Stimulated activated CD4-positive, alpha-beta T cell treated with anti-CD3 and anti-CD28 coated beads, TNF-alpha, amount 100 ng/mL, for 4 hours (primary cell): ENCODE results near the gene KIF17.

Source experiments
- DNase-seq, 3 experiments: peaks; one replicate each; pipeline ENCODE4 v3.0.0-alpha.2; 2020; ENCODE audit warnings: low read depth in 3 of 3

The KIF17 gene

DNA sequence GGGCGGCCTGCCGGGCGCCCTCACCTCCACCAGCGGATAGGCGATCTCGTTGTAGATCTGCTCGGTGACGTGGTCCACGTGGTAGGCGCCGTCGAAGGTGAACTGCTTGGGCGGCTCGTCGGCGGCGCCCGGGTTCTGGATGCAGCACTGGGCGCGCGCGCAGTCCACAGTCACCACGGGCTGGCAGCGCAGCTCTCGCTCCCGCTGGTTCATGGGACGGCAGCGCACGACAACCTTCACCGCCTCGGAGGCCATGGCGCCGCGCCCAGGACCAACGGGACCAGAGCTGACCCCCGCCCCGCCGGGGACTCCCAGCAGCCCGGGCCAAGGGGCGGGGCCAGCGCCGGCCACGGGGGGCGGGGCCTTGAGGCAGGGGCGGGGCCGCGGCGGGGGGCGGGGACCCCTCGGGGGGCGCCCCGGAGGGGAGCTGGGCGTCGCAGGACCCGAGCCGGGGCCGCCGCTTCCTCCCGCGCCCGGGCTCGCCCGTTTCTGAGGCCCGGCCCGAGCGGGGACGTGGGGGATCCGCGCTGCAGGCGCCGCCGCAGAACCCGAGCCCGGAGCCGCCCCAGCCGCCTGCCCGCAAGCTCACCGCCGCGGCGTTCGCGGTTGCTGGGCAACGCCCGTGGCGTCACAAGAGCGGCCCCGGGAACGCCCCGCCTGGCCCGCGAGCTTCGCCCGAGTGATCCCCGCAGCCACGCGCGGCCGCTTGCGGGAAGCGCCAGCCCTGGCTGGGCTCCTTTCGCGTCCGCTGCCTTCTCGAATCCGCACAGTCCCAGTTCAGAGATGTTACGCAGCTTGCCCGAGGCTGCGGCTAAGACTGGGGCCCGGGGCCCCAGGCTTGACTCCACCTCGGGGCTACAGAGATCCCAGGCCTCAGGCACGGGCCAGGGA is at the start of gene KIF17:
Gene KIF17 (minus strand): TSS at position 556 of the 891 bp plus-strand sequence. CDS start 301 bp downstream, at position 255.
- peak in 2 of 3 experiments; percentile 46 to 56 for DNase-seq

- DNase-seq = no peak
Observed at GRCh38 chr1:20767271-20767670, 49.5 kb upstream of the KIF17 start.

DNA sequence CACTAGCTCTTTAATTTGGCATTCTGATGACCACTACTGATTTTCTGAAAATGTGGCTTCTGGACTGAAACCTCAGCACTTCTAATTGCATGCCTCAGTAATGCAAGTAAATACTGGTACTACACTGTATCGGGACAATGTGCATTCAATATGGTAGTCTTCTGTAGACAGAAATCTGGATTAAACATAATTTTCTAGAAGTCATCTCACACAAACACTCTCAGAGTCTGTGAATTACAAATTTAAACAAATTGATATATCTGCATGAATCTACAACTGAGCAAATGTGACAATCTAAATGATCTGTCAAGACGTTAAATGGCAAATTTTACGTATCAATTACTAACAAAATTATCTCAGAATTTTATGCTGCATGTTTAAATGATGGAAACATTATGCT is 45.6 kb upstream of the KIF17 start:
- DNase-seq = no peak

DNA sequence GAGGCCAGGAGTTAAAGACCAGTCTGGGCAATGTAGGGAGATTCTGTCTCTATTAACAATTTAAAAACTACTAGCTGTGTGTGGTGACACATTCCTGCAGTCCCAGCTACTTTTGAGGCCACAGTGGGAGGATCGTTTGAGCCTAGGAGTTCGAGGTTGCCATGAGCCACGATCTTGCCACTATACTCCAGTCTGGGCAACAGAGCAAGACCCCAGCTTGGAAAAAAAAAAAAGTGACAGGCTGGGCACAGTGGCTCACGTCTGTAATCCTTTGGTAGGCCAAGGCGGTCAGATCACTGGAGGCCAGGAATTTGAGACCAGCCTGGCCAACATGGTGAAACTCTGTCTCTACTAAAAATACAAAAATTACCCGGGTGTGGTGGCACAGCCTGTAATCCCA is 42.5 kb upstream of the KIF17 start:
- no peak for DNase-seq

DNA sequence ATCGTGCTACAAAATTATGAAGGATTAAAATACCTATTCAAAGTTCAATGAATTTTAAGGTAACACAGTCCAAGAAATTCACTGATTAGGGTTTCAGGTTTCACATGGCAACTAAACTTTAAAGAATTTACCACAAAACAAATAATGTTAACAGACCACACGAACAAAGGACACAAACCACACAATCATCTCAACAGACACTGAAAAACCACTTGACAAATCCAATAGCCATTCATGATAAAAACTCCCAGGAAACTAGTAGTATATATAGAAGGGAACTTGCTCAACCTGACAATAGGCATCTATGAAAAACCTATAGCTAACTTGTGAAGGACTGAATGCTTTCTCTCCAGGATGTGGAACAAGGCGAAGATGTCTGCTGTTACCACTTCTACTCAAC is 35.8 kb upstream of the KIF17 start:
- DNase-seq = no peak

- DNase-seq = no peak
Observed at GRCh38 chr1:20751462-20751990, 33.7 kb upstream of the KIF17 start.

GRCh38 chr1:20742671-20743070 is 24.9 kb upstream of the KIF17 start:
- no peak for DNase-seq

GRCh38 chr1:20740781-20741180 is 23.0 kb upstream of the KIF17 start:
- DNase-seq = no peak

- no peak for DNase-seq
Observed at GRCh38 chr1:20739225-20739624, 21.4 kb upstream of the KIF17 start.

- no peak for DNase-seq
Observed at GRCh38 chr1:20735581-20736111, 17.8 kb upstream of the KIF17 start.

DNA sequence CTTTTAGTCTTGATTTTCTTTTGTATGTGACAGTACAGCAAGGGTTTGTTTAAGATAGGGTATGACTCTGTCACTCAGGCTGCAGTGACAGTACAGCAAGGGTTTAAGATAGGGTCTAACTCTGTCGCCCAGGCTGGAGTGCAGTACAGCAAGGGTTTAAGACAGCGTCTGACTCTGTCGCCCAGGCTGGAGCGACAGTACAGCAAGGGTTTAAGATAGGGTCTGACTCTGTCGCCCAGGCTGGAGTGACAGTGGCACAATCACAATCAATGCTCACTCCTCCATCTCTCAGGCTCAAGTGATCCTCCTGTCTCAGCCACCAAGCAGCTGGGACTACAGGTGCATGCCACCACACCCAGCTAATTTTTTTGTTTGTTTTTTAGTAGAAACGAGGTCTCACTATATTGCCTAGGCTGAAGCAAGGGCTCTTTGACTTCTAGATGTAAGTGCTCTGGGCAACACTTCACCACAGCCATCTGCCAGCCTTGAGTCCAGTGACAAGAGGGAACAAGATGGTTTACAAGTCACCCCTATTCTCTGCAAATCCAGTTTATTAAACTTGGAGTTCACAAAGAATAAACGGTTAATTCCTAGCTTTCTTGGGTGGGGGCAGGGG is 15.7 kb upstream of the KIF17 start:
- no peak for DNase-seq

DNA sequence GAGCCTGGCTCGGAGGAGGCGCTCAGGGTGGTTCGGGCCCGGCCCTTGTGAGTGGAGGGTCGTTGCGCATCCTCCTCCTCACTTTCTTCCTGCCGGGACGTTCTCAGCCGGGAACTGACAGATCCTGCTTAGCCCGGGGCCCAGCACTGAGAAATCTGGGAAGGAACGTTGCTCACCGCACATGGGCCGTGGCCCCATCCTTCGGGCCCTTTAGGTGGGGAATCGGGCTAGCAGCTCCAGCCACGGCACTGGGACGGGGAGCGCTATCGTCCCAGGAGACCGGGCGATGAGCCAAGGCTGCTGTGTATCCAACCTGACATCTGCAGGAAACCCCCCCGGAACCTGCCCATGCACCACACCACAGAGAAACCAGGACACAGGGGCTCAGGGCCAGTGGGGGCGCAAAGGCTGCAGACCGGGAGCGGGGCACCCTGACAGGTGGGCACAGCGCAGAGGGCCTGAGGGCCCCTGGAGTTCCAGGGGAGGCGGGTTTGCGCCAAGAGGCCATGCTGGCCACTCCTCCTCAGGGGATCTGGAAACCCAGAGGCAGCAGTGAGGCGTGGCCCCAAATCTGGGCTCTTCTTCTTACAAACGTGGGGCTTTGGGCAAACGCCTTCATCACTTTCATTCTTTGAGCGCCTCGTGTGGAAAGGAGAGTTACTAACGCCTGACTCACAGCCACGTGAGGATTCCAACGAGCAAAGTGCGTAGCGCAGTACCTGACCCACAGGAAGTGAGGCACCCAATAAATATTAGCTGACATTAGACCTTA is 15.0 kb upstream of the KIF17 start, which contains the start of gene SH2D5:
Gene SH2D5 (minus strand): TSS at position 116 of the 772 bp plus-strand sequence. CDS start 4,659 bp downstream, outside the sequence.
- peak; percentile 45 to 68 (median 56) for DNase-seq

DNA sequence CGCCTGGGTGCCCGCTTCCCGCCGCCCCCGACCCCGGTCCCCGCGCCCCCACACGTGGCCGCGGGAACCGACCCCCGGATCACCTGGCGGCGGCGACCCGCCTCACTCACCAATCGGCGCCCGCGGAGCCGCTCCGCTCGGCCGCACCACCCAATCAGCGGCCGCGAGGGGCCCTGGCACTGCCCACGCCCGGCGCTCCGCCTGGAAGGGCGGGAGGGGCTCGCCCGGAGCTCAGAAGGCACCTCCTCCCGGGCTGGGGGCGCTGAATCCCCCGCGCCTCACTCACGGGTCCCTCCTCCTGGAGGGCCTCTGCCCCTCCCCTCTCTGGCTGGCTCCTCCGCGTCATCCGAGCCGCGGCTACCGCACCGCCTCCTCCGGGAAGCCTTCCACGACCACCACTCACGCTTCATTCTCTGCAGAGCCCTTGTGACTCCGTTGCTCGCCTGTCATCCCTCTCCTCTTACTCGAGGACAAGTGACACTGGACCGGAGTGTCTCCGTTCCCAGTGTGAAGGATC is 14.3 kb upstream of the KIF17 start:
- DNase-seq = peak; percentile 38 to 66 (median 48)

DNA sequence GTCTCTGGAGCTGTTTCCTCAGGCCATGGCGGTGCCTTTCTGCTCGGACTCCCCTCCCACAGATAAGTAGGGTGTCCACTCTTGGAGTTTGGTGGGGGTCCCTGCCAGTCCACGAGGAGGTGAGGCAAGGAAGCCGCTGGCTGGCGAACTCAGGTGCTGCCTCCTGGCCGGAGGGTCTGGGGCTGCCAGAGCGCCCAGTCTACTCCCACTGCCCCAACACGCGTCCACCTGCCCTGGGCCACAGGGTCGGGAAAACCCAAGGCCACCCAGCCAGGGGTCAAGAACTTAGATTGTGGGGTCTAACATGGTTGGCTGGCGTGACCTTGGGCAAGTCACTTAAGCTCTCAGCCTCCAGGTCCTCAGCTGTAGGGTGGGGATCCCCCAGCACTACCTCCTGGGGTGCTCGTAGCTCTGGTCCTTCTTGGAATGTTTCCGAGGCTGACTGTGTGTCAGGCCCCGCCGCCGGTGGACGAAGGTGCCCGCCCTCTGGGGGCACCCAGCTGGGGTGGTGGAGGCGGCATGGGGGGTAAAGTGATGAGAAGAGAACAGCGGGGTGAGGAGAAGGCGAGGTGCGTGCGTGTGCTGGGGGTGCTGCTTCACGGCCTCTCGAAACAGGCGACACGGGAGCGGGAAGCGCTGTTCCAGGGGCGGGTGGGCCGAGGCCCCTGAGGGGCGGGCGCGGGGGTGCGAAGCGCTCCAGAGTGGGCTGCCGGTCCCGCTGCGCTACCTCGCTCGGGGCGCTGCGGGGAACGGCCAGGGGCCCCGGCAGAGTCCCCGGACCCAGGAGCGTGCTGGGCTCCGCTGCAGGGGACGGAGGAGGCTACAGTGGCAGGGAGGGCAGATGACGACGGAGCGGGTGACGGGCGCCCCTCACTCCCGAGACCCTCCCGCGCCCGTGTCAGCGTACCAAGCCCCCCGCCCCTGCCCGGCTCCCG is 13.5 kb upstream of the KIF17 start:
- no peak for DNase-seq

DNA sequence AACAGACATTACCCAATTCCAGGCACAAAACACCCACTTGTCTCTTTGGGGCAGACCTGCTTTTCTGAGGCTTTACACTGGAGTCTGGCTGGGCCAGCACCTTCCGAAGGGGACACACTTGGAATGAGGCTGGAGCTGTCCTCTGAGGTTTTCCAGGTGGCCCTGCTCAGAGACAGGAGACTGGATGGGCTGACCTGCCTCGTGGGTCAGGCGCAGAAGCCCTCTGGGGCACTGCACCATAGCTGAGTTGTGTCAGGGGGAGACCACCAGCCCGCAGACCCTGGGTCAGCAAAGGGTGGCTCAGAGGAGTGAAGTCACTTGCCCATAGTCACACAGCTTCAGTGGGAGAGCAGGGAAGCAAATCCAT is 12.9 kb upstream of the KIF17 start:
- DNase-seq = no peak

DNA sequence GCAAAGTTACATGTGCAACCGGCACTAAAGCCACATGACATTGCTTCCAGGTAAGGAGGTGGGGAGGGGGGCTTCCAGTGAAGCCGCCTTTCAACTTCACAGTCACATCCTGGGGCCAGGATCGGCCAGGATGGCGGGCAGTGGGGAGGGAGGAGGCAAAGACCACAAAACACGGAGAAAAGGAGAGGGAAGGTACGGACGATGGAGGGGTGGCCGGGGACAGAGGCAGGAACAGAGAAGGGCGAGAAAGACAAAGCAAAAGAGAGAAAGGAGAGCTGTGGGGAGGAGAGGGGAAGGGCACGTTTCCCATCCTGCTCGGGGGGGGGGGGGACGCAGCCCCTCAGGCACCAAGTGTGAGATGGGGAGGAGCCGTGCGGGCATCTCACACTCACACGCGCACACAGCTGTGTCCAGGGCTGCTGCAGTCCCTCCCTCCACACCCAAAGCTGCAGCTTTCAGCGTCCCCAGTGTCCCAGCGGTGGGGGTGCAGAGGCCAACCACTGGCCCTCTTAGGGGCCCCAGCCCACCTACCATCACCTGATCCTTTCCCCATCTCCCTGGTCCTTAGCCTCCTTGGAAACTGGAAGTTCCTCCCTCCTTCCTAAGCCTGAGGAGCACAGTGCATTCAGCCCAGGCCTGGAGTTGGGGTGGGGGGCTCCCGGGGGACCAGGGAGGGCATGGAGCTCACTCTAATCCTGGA is 12.3 kb upstream of the KIF17 start:
- no peak for DNase-seq

GRCh38 chr1:20729155-20729931 is 11.5 kb upstream of the KIF17 start:
- DNase-seq = no peak

DNA sequence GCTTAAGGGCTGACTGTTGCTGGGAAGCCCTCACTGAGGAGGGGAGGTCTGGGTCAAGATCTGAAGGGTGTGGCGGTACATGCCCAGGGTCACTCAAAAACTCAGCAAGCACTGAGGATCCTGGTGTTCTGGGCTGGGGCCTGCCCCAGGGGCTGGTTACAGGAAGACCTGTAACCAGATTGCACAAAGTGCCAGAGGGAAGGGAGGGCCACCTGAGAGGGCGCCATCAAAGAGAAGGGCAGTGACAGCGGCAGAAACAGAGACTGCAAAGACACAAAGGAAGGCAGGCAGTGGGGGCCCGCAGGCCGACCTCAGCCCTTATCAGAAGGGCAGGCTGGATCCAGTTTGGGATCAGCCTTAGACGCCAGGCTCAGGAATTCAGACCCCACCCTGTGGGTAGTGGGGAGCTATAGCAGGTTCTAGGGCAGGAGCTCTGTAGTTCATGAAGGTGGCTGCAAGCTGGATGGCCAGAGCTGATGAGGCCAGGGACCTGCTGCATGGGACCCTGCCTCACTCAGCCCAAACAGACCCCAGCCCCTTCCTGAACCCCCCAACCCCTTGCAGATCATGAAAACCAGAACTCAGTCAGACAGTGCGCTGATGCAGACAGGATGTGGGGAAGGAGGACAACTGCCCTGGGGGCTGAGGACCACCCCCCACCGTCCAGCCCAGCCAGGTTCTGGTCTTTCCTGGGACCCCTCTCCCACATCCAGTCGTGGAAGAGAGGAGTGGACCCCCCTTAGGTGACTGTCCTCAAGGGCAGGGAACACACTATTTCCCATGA is 10.8 kb upstream of the KIF17 start:
- no peak for DNase-seq
